ENCODE measurements around the gene PXMP4. TPM values are rescaled to one million over a fixed set of nuclear protein-coding genes. Genes with fewer than 3 reads are reported as not detected.

PXMP4 gene
- polyA plus RNA-seq, 1 donor, result 11.1 TPM

DNA sequence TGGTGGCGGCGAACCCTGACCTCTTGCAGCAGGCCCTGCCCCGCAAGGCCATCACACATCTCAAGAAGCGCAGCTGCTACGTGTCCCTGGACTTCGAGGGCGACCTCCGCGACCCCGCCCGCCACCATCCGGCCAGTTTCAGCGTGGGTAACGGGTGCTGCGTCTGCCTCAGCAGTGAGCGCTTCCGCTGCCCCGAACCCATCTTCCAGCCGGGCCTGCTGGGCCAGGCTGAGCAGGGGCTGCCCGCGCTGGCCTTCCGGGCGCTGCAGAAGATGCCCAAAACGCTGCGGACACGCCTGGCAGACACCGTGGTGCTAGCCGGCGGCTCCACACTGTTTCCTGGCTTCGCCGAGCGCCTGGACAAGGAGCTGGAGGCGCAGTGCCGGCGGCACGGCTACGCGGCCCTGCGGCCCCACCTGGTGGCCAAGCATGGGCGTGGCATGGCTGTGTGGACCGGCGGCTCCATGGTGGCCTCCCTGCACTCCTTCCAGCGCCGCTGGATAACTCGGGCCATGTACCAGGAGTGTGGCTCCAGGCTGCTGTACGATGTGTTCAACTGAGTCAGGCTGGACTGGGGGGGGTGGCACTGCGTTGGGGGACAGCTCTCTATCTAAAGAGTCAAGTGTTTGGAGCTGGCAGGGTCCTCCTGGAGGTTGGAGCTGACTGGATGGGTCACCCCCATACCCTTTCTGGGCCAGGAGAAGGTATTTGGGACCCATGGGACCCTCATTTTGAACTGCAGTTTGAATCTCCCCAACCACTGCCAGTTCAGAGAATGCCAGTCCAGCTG, 52.2 kb downstream of the PXMP4 start:
- DNase-seq, result peak; percentile 84

DNA sequence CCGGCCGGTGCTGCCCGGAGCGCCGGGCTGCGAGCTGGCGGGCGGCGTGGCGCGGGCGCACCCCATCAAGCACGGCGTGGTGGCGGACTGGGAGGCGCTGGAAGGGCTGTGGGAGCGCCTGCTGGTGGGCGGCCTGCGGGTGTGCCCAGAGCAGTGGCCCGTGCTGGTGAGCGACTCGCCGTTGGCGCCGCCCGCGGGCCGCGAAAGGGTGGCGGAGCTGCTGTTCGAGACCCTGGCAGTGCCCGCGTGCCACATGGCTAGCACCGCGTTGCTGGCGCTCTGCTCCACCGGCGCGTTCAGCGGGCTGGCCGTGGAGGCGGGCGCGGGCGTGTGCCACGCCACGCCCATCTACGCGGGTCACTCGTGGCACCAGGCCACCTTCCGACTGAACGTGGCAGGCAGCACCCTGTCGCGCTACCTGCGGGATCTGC, 52.9 kb downstream of the PXMP4 start:
- no peak for DNase-seq

DNA sequence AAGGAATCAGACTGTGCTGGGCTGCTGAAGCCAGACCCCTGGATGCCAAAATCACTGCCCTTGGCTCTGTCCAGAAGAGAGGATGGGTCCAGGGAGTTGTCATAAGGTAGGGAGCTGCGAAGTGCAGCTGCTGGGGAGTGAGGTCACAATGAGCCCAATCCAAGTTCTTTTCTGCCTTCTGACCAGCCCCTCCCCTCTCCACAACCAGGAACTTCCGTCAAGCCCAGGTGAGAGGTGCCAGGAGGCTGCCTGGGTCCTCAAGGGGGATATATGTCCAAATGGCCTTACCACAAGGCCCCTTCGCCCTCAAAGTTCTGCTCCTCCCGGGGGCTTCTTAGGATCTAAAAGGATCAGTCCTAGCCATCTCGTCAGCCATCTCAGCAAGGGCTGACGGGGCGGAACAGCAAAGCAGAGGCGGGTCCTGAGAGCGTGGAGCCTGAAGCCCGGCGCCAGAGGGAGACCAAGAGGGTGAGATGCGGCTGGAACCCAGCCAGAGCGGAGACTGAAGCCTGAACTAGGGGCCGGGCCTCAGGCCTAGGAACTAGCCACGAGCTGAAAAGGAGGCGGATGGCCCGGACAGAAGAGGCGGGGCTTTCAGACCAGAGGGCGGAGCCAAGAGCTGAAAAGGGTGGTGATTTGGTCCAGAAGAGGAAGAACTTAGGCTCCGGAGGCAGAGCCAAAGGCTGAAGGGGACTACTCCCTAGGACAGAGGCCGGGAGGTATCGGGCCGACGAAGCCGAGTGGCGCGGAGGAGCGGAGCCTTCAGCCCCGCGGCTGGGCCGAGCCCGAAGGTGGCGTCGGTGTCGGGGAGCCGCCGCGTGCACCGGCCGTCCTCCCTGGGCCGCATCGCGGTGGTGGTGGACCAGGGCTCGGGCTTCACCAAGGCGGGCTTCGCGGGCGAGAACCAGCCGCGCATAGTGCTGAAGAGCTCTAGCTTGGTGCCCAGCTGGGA, 53.5 kb downstream of the PXMP4 start, which contains the start of gene ACTL10:
ACTL10 (plus strand) TSS at position 651 of the 952 bp plus-strand sequence. CDS start 555 bp downstream, outside the sequence.
- peak; percentile 89 for DNase-seq

GRCh38 chr20:33664762-33665144, 55.4 kb downstream of the PXMP4 start:
- DNase-seq, result no peak

DNA sequence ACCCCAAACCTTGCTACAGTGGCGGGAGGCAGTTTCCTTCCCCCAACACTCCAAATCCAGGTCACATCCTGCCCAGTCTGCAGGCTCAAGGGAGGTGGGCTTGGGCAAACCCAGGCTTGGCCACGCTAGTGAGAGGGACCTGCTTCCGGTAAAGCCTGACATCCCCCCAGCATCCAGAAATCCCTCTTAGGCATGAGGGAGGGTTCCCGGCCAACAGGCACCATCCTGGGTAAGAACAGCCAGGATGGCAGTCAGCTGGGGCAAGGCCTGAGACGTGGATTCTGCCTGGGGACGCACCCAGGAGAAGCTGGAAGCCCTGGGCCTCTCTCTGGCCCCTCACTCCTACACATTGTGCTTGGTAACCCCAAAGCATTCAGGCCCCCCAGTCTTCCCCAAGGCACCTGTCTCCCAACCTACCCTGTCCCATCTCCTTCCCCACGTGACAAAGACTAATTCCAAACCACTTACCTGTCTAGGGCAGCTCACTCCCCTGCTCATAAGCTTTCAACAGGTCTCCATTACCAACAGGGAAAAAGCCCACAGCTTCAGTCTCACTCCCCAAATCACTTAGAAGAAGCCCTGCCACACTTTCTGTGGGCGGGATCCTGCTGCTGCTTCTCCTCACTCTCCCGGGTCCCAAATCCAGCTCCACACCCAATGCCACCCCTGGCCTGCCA, 55.9 kb downstream of the PXMP4 start:
- no peak for DNase-seq

DNA sequence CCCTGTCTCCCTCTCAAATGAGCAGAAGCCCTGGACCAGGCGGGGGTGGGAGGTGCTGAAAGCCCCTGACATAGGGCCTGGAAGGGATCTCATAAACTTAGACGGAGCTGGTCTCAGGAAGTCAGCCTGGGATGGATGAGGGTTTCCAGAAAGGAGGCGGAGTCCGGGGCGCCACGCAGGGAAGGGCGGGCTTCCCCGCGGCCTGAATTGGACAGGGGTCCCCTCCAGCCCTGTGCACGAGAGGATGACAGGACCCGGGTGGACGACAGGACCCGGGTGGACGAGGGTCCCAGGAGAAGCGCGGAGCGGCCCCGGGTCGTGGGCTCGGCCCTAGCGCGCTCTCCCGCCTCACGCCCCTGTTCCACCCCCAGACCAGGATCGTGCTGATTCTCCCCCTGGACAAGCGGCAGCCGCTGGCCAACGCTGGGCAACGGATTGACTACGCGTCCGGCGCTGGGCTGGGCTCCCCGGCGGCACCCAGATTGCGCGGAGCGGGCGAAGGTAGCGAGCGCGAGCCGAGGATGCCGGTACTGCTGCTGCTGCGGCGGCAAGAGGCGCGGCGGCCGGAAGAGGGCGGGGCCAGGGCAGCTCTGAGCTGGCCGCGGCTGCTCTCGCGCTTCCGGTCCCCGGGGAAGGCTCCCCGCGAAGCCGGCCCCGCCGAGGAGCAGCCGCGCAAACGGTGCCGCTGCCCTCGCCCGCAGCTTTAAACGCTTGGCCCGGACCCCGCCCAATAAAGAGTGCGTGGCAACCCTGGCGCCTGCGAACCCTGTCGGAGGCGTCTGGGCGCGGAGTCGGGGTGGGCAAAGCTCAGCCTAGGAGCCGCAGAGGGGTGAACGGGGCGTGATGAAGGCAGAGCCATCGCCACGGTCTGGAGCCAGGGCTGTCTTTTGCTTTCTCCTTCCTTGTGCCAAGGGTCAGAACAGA, 56.7 kb downstream of the PXMP4 start:
- DNase-seq, result peak; percentile 78

- no peak for DNase-seq
These were observed 57.9 kb downstream of the PXMP4 start, which contains the start of gene C20orf144 for GRCh38 chr20:33662172-33662571. TSS of gene C20orf144 (plus strand) at chr20:33662327. CDS start at chr20:33662346, 19 bp downstream.

- DNase-seq, result no peak
These were observed 59.4 kb downstream of the PXMP4 start for GRCh38 chr20:33660685-33661058.

DNA sequence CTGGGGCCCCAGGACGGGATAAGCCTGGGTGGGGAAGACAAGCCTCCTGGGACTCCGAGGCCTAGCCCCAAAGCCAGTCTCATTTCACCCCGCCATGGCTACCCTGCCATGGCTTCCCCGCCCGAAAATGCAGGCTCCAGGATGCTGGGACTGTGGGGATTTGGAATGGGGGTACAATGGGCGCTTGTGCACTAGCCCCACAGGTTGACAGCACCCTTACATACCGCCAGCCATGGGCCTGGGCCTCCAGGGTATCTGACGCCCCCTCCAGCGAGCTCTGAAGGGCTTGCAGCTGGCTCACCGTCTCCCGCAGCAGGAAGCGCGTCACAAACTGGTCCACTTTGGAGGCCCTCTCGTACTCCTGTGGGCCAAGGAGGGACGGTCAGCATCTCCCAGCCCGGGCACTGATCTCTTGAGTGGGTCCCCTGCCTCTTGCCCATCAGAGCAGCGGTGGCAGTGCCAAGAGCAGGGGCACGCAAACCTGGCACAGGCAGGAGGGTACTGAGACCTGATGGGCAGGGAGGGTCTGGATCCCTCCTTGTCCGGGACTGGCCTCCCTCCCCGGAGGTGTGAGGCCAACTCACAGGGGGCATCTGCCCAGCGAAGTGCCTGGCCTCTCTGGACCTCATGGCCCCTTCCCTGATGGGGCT, 60.0 kb downstream of the PXMP4 start:
- DNase-seq, result no peak

DNA sequence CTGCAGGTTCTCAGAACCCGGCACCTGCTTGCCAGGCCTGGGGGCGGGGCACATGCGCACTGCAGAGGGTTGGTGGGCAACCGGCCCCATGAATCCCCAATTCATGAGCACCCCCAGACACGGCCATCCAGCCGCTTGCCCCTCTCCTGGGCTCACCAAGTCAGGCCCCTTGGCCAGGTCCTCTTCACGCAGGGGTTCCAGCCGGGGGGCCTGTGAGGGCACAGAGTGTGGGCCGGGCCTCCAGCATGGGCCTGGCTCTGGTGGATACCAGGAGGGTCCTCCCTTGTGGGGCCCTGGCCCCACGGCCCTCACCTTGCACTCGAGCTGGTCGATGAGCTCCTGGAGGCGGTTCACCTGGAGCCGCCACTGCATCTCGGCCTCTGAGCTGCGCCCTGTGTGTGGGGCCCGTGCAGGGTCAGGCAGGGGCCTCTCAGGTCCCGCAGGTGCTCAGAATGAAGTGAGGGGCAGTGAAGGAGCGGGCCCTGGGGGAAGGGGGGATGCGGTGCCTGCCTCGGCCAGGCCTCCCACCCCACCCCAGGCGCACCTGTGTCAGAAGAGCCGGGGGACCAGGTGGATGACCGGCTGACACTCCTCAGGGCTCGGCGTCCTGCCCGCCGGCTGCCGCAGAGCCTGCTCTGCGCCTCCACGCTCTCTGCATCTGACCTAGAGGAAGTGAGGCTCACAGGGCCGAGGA, 60.6 kb downstream of the PXMP4 start:
- DNase-seq, result no peak

- DNase-seq, result no peak
These were observed 61.2 kb downstream of the PXMP4 start for GRCh38 chr20:33658929-33659328.

GRCh38 chr20:33658510-33658909, 61.6 kb downstream of the PXMP4 start:
- no peak for DNase-seq

DNA sequence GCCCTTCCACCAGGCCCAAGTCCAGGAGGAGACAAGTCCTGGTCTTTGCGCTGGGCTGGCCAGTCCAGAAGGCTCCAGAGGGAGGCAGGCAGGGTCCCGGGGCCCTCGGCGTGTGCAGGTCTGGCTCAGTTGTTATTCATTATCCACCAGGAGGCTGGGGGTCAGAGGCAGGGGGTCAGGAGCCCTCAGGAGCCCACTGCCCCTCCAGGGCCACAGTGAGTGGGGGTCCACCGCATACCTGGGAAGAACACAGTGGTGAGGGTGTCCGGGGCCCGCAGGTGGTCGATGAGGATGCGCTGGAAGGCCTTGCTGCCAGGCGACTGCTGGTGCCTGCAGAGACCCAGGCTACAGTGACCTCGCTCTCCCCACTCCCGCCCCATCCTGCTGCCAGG, 62.4 kb downstream of the PXMP4 start:
- DNase-seq, result no peak

DNA sequence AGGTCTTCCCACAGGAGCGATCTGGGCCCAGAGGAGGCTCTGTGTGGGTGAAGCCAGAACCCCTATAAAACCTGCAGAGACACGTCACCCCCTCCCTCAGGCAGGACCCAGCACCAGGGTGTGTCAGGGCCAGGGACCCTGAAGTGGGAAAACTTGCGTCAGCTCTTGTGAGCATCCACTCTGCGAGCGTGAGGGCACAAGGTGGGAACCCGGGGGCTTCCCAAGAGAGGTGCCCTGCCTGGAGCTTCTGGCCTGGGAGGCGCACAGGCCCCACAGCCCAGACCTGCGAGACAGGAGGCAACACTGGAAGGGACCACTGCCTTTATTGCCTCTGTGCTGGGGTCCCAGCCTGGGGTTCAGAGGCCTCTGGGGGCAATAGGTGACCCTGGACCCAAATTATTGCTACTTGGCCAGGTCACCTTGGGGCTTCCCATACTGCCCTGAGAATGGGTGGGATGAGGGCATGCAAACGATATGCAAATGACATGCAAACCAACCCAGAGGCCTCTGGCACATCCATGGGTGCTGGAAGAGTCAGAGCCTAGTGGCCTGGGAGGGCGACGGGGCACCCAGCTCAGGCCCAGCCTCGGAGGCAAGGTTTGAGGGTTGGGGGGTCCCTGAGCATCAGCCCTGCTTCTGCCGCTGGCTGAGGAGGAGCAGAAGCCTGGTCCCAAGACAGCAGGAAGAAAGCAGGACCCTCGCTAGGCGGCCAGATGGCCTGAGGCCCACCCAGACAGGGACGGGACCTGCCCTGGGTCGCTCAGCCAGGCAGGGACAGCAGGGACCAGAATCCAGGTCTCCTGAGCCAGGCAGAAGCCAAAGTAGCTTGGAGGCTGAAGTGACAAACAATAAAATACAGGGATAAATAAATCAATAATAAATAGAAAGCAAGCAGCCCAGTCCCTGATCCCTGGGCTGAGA, 63.1 kb downstream of the PXMP4 start:
- no peak for DNase-seq

DNA sequence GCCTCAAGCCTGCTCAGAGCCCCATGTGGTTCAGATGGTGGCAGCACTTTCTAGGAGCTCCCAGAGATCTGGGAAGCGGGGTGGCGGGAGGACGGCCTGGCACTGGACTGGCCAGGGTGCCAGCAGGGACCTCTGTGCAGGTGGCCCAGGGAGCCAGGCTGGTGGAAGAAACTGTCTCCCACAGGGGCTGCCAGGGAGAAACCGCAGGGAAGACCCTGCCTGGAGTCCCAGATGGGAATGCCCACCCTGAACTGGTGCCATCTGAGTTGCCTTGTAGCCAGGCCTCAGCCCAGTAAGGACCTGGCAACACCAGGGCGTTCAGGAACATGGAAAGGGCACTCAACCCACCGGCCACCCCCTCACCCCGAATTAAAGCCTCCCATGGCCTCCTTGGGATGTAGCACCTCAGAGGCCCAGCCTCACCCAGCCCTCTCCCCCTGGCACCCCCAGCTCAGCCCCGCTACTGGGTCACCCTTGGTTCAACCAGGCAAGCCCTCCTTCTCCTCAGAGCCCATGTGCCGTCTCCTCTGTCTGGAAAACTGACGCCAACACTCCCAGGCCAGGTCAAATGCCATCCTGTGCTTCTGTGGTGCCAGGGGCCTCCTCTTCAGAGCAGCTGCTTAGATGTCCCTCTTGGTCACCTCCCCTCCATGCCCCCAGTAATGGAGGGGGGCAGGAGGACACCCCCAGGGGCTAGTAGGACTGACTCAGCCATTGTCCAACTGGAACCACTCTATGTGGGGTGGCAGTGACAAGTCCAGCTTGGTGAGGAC, 63.9 kb downstream of the PXMP4 start:
- no peak for DNase-seq

DNA sequence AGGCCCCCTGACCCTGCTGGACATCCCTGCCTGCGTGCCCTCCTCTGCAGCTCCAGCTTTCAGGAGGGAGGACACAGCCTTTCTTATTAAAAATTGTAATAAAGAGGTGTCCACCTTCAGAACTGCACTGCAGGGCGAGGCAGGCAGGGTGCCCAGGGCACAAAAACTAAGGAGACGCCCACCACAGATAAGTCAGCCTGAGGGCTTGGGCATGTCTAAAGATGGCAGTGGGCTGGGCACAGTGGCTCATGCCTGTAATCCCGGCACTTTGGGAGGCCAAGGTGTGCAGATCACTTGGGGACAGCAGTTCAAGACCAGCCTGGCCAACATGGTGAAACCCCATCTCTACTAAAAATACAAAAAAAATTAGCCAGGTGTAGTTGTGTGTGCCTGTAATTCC, 64.9 kb downstream of the PXMP4 start:
- no peak for DNase-seq

GRCh38 chr20:33654680-33655161, 65.4 kb downstream of the PXMP4 start:
- DNase-seq, result no peak

- no peak for DNase-seq
These were observed 66.1 kb downstream of the PXMP4 start for GRCh38 chr20:33653900-33654596.

Data from hindlimb muscle (tissue), 1 donor.